T1000 (cell line): Measurements from ENCODE around the gene PRRT1B.

Experiments used
- DNase-seq: peaks from one replicate; lab custom pipeline; 2025; ENCODE audit warnings: mixed read lengths; lab: John Stamatoyannopoulos, UW

The PRRT1B gene

GRCh38 chr9:131580358-131580757 lies 35.0 kb downstream of the PRRT1B start:
- no peak for DNase-seq

- no peak for DNase-seq
These were observed 36.7 kb downstream of the PRRT1B start for GRCh38 chr9:131582056-131582455.

GRCh38 chr9:131582466-131583336 lies 37.4 kb downstream of the PRRT1B start:
- no peak for DNase-seq

- DNase-seq: no peak
These were observed 38.0 kb downstream of the PRRT1B start for GRCh38 chr9:131583337-131583645.

GRCh38 chr9:131583836-131584555 lies 38.7 kb downstream of the PRRT1B start:
- no peak for DNase-seq

GRCh38 chr9:131584858-131585257 lies 39.5 kb downstream of the PRRT1B start:
- no peak for DNase-seq

- DNase-seq: no peak
These were observed 40.1 kb downstream of the PRRT1B start for GRCh38 chr9:131585375-131585774.

GRCh38 chr9:131587331-131587730 lies 42.0 kb downstream of the PRRT1B start:
- DNase-seq: no peak

GRCh38 chr9:131587906-131588305 lies 42.6 kb downstream of the PRRT1B start:
- DNase-seq: no peak

- no peak for DNase-seq
These were observed 43.1 kb downstream of the PRRT1B start for GRCh38 chr9:131588396-131588795.

GRCh38 chr9:131589124-131589711 lies 43.9 kb downstream of the PRRT1B start:
- DNase-seq: no peak

- no peak for DNase-seq
These were observed 44.7 kb downstream of the PRRT1B start for GRCh38 chr9:131589993-131590392.

- no peak for DNase-seq
These were observed 45.1 kb downstream of the PRRT1B start for GRCh38 chr9:131590449-131590848.

- DNase-seq: no peak
These were observed 45.9 kb downstream of the PRRT1B start for GRCh38 chr9:131590907-131591844.

- no peak for DNase-seq
These were observed 46.5 kb downstream of the PRRT1B start for GRCh38 chr9:131591845-131592208.

- DNase-seq: no peak
These were observed 47.9 kb downstream of the PRRT1B start for GRCh38 chr9:131593091-131593820.

- no peak for DNase-seq
These were observed 48.8 kb downstream of the PRRT1B start for GRCh38 chr9:131593936-131594665.

- no peak for DNase-seq
These were observed 49.8 kb downstream of the PRRT1B start for GRCh38 chr9:131594906-131595665.

- DNase-seq: no peak
These were observed 50.5 kb downstream of the PRRT1B start for GRCh38 chr9:131595696-131596429.
